Muscle of arm (tissue), 12 donors: ENCODE measurements around the gene HIVEP3. TPM values are rescaled to one million over a fixed set of nuclear protein-coding genes. Genes with fewer than 3 reads are reported as not detected.

Experiments used
- DNase-seq: peaks from one replicate; pipeline ENCODE4 v3.0.0-alpha.2; 2013
- polyA plus RNA-seq, 12 donors: library from polyadenylated mRNA; unstranded; fragments of 120-200 nt; gene quantifications; one replicate each; pipeline ENCODE4 v1.2.1, GENCODE V29; 2013; ENCODE audit not compliant: insufficient read length in 12 of 12

The HIVEP3 gene
- polyA plus RNA-seq, 12 donors, result 1.9 to 3.7 (median 2.3) TPM; not detected in 1

DNA sequence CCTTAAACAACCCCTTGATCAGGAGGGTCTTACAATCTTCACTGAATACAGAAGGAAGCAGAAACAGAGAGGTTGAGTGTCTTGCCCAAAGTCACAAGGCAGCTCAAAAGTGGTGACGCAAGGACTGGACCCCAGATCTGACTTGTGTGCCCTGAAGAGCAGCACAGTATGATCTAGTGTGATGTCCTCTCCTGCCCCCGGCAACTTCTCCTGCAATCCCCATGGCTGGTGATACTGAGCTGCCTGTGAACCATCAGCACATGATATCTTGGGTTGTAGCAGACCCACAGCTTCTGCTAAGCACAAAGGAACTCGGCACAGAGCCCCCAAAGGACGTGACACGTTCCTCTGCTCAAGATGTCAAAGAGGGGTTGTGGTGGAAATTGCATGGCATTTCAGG is 383.0 kb downstream of the HIVEP3 start:
- no peak for DNase-seq

DNA sequence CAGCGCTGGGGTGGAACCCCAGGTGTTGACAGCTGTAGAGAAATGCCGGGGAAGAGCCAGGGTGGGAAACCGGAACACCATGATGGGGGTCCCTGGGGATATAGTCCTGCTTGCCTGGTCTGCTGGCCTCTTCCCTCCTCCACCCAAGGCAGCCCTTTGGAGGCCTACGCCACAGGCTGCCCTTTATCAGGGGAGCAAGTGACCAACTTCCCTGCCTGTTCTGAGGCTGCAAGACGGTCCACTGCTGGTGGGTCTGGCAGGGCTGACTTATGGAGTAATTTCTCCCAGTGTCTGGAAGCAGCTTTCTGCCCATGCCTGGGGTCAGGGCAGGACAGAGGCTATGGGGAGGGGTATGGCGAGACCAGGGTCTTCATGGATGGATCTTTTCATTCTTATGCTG is 383.4 kb downstream of the HIVEP3 start:
- no peak for DNase-seq

GRCh38 chr1:41534181-41535076 is 384.3 kb downstream of the HIVEP3 start:
- no peak for DNase-seq

GRCh38 chr1:41533731-41534080 is 385.0 kb downstream of the HIVEP3 start:
- no peak for DNase-seq

DNA sequence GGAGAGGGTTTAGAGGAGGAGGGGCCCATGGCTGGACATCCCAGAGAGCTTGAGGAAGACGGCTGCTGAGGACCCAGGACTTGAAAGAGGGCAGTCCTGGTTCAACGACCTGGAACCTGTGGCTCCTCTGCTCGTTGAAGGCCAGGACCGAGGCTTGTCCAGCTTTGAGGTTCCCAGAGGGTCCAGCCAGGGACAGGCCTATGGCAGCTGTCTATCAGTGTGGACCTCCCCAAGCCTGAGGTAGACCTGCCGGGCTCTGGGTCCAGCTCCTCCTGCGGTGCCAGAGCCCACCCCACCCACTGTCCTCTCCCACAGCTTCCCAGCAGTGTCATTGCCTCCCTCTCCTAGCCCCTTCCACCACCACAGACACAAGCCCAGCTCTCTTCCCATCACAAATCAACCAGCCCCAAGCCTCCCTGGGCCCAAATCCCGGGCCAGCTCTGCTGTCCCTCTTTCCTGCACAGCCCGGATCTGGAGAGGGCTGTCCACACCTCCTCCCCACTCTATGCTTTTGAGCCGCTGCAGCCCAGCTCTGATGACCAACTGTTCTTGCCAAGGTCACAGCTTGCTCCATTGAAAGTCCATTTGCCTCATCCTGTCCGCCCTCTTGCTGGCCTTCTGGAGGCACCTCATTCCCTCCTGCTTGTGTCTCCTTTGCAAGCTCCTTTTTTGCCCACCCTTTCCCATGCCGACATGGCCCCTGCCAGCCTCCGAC is 385.5 kb downstream of the HIVEP3 start:
- DNase-seq, result no peak

GRCh38 chr1:41532206-41532975 is 386.3 kb downstream of the HIVEP3 start:
- DNase-seq, result no peak

DNA sequence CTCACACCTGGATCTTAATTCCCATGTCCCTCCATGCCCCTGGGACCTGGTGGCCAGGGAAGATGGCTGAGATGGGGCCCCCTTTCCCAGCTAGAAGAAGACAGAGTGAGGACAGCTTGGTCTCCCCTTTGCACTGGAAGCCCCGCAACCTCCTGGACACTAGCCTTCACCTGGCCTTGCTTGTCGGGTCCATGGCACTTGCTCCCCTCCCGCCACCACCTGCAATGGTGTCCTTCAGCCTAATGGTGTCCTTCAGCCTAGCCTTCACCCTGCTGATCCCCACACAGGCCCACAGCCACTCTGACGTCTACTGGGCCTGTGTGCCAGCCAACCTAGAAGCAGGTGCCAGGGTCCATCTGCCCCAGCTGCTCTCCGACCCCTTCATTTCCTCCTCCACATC is 388.3 kb downstream of the HIVEP3 start:
- no peak for DNase-seq

GRCh38 chr1:41529621-41530395 is 388.9 kb downstream of the HIVEP3 start:
- DNase-seq, result no peak

DNA sequence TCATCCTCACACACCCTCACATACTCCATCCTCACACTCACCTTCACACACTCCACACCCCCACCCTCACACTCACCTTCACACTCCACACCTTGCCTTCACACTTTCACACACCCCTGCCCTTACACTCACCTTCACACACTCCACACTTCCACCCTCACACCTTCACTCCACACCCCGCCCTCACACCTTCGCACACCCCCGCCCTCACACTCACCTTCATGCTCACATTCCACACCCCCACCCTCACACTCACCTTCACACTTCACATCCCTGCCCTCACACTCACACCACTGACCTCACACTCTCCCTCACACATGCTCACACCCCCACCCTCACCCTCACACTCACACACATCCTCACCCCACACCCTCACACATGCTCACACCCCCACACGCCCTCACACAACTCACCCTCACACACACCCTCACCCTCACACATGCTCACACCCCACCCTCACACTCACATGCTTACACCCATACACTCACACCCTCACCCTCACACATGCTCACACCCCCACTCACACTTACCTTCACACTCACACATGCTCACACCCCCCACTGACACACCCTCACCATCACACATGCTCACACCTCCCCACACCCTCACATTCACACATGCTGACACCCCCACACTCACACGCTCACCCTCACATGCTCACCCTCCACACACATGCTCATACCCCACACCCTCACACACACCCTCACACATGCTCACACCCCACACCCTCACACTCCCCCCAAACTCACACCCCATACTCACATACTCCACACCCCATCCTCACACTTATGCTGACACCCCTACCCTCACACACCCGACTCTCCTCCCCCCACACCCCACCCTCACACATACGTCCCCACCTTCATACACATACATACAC is 389.8 kb downstream of the HIVEP3 start:
- DNase-seq, result no peak

GRCh38 chr1:41528106-41528505 is 390.6 kb downstream of the HIVEP3 start:
- no peak for DNase-seq

DNA sequence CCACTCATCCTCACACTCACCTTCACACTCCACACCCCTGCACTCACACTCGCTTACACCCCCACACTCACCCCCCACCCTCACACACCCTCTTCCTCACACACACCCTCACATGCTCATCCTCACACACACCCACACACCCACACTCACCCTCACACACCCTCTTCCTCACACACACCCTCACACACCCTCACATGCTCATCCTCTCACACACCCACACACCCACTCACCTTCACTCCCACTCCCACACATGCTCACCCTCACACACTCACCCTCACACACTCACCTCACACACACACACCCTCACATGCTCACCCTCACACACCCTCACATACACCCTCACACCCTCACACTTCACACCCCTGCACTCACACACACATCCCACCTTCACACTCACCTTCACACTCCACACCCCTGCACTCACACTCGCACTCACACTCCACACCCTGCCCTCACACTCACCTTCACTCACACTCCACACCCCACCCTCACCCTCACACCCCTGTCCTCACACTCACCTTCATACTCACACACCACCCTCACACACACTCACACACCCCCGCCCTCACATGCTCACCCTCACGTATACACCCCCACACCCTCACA is 391.7 kb downstream of the HIVEP3 start:
- DNase-seq, result no peak

- no peak for DNase-seq
These were observed 392.7 kb downstream of the HIVEP3 start for GRCh38 chr1:41525891-41526587.

DNA sequence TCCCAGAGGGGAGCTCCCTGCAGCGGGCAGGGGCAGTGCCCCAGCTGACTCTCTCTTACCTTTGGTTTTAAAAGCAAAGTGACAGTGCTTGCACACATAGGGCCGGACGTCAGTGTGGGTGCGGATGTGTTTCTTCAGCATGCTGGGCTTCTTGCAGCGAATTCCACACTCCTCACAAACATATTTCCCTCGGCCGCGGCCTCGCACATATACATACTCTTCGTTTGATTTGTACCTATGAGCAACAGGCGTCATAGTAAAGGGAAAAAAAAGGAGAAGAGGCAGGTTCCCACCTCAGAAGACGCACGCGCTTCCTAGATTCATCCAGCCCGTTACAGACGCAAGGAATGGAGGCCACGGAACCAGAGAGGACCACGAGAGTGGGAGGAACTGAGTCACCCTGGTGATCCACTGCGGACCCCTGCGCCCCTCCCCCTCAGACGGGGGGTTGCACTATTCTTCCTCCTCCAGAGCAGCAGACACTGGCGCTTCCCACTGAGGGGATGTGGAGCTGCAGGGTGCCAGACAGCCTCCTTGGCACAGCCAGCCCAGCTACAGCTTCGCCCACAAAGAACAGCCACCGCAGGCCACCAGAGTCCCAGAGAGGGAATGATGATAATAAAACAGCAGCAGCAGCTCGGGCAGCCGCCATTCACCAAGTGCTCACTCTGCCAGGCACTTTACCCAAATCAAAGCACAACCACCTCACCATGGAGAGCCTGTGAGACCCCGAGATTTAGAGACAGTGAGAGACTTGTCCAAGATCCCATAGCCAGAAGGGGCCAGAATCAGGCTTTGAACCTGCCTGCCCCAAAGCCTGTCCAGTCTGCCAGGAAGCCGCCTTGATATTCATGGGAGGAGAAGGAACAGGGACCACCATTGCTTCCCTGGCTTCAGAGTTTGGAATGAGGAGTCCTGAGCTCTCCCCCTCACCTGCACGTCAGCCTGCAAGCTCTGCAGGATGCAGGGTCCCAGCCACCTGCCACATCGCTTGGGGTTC is 393.7 kb downstream of the HIVEP3 start:
- no peak for DNase-seq

DNA sequence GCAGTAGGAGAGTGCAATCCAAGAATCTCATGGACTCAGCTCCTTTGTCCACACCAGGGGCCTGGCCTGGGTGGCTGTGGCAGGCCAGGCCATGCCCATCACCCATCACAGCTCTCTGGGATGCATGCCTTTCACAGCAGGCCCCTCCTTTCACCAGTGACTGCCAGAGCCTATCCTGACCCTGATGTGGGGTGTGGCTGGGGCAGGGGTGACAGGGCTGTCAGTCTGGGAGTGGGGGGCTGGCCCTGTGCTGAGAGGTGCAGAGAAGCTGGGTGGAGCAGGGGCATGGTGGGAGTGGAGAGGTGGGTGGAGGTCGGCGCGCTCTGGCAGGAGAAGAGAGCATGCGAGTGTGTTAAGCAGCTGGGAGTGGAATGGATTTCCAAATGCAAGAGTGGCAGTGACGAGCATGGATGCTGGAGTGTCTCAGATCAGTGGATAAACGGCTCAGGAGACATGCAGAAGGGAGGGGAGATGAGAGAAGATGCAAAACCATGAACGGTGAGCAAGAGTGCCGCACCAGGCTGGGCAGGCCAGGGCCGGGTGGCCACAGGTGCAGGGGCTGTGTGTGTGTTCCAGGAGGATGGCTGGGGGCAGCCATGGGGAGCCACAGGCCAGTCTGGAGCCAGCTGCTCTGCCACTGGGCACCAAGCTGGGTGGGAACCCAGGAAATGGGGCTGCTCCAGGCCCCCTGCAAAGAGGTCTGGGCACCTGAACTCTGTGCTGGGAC is 394.6 kb downstream of the HIVEP3 start:
- DNase-seq, result no peak

- no peak for DNase-seq
These were observed 395.7 kb downstream of the HIVEP3 start for GRCh38 chr1:41523071-41523470.

DNA sequence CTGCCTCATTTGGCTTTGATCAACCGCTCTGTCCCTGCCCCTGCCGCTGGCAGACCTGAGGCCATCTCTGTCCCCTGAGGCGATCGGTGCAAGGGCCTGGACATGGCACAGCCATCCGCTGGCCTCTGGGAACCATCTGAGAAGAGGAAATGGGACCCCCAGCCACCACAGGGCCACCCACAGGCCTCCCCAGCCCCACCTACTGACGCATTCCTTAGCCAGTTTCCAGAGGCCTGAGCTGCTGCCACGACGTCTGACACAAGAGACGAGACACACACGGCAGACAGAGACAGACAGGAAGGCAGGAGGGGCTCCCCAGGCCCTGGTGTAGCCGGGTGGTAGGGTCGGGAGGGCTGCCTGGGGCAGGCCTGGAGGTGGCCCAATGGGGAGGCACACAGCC is 397.0 kb downstream of the HIVEP3 start:
- DNase-seq, result no peak

GRCh38 chr1:41520951-41521752 is 397.6 kb downstream of the HIVEP3 start:
- no peak for DNase-seq
